Neural progenitor cell (in vitro differentiated cells): Measurements from ENCODE around the gene AFG1L.

ENCODE experiments used
- EZH2phosphoT487 ChIP-seq: fragments of 200-600 bp; sonication (generic); IDR thresholded peaks from 2 replicates; pipeline ENCODE4 v1.6.1; 2017; ENCODE audit warnings: antibody characterized with exemption
- TF ChIP-seq, protein P1 (sequence below): fragments of 200-600 bp; sonication (generic); IDR thresholded peaks from 2 replicates; pipeline ENCODE4 v1.5.1; 2017; ENCODE audit warnings: antibody characterized with exemption, mild to moderate bottlenecking

GRCh38 chr6:108341372-108341771, 46.5 kb downstream of the AFG1L start:
- TF ChIP-seq, protein P1, sequence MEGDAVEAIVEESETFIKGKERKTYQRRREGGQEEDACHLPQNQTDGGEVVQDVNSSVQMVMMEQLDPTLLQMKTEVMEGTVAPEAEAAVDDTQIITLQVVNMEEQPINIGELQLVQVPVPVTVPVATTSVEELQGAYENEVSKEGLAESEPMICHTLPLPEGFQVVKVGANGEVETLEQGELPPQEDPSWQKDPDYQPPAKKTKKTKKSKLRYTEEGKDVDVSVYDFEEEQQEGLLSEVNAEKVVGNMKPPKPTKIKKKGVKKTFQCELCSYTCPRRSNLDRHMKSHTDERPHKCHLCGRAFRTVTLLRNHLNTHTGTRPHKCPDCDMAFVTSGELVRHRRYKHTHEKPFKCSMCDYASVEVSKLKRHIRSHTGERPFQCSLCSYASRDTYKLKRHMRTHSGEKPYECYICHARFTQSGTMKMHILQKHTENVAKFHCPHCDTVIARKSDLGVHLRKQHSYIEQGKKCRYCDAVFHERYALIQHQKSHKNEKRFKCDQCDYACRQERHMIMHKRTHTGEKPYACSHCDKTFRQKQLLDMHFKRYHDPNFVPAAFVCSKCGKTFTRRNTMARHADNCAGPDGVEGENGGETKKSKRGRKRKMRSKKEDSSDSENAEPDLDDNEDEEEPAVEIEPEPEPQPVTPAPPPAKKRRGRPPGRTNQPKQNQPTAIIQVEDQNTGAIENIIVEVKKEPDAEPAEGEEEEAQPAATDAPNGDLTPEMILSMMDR = no peak
- TF ChIP-seq EZH2phosphoT487 = no peak
